SU-DHL-6 (cell line): Measurements from ENCODE around the gene CCDC24.

Experiments used
- H2AFZ ChIP-seq: fragments of 200-600 bp; sonication (generic); 2 replicates; pipeline ENCODE4 v1.6.1; 2014; ENCODE audit warnings: low read depth, mild to moderate bottlenecking, moderate library complexity, mixed read lengths, antibody characterized with exemption, low read length; ENCODE audit not compliant: severe bottlenecking
- H3F3A ChIP-seq: fragments of 200-600 bp; shearing (Covaris generic); 2 replicates; pipeline ENCODE4 v1.6.0; 2016; ENCODE audit warnings: antibody characterized with exemption, mild to moderate bottlenecking; ENCODE audit not compliant: insufficient read depth
- H3K27ac ChIP-seq: fragments of 200-600 bp; sonication (generic); 2 replicates; pipeline ENCODE4 v1.5.1; 2016; ENCODE audit warnings: low read depth, mild to moderate bottlenecking, low read length, moderate library complexity, mixed read lengths
- H3K27me3 ChIP-seq: fragments of 200-600 bp; sonication (generic), shearing (Covaris generic); 2 replicates; pipeline ENCODE4 v1.6.0; 2014; ENCODE audit warnings: mild to moderate bottlenecking, low read length
- H3K36me3 ChIP-seq: fragments of 200-600 bp; sonication (generic); 2 replicates; pipeline ENCODE4 v1.6.1; 2014; ENCODE audit warnings: mild to moderate bottlenecking, low read length, mixed read lengths
- H3K4me2 ChIP-seq: fragments of 300-600, 200-600 bp; shearing (Covaris generic), sonication (generic); 2 replicates; pipeline ENCODE4 v1.6.0; 2014; ENCODE audit warnings: low read length, low read depth, mild to moderate bottlenecking; ENCODE audit not compliant: poor library complexity, severe bottlenecking
- H3K4me3 ChIP-seq: fragments of 200-600 bp; sonication (generic); 2 replicates; pipeline ENCODE4 v1.5.1; 2014; ENCODE audit warnings: antibody characterized with exemption, low read length, mild to moderate bottlenecking, mixed read lengths; ENCODE audit not compliant: insufficient read depth, poor library complexity, severe bottlenecking
- H3K79me2 ChIP-seq: fragments of 200-600 bp; sonication (generic); 2 replicates; pipeline ENCODE4 v1.6.1; 2014; ENCODE audit warnings: mild to moderate bottlenecking, low read length, moderate library complexity; ENCODE audit not compliant: insufficient read depth
- H3K9ac ChIP-seq: fragments of 200-600 bp; sonication (generic); 2 replicates; pipeline ENCODE4 v1.7.0; 2014; ENCODE audit warnings: mild to moderate bottlenecking, low read length
- H3K9me2 ChIP-seq: fragments of 200-600 bp; sonication (generic); replicated peaks from 2 replicates; pipeline ENCODE4 v1.6.1; 2014; ENCODE audit warnings: low read length; ENCODE audit not compliant: insufficient read depth
- H3K9me3 ChIP-seq: fragments of 200-600 bp; sonication (generic); 2 replicates; pipeline ENCODE4 v1.6.1; 2014; ENCODE audit warnings: low read length, mixed read lengths; ENCODE audit not compliant: insufficient read depth
- H4K20me1 ChIP-seq: fragments of 200-600 bp; sonication (generic); 2 replicates; pipeline ENCODE4 v1.6.1; 2014; ENCODE audit warnings: low read depth, mild to moderate bottlenecking, antibody characterized with exemption, low read length, moderate library complexity, mixed read lengths
- CTCF ChIP-seq: fragments of 200-600 bp; sonication (generic); IDR thresholded peaks from one replicate; pipeline ENCODE4 v1.5.1; 2017; ENCODE audit warnings: antibody characterized with exemption, mild to moderate bottlenecking, low read length, moderate library complexity; ENCODE audit not compliant: insufficient read depth, poor library complexity, severe bottlenecking
- EZH2phosphoT487 ChIP-seq: fragments of 200-600 bp; sonication (generic), shearing (Covaris generic); conservative IDR thresholded peaks from 2 replicates; pipeline ENCODE4 v1.6.1; 2018; ENCODE audit warnings: mild to moderate bottlenecking, antibody characterized with exemption, low read length, moderate library complexity, mixed read lengths

The CCDC24 gene

DNA sequence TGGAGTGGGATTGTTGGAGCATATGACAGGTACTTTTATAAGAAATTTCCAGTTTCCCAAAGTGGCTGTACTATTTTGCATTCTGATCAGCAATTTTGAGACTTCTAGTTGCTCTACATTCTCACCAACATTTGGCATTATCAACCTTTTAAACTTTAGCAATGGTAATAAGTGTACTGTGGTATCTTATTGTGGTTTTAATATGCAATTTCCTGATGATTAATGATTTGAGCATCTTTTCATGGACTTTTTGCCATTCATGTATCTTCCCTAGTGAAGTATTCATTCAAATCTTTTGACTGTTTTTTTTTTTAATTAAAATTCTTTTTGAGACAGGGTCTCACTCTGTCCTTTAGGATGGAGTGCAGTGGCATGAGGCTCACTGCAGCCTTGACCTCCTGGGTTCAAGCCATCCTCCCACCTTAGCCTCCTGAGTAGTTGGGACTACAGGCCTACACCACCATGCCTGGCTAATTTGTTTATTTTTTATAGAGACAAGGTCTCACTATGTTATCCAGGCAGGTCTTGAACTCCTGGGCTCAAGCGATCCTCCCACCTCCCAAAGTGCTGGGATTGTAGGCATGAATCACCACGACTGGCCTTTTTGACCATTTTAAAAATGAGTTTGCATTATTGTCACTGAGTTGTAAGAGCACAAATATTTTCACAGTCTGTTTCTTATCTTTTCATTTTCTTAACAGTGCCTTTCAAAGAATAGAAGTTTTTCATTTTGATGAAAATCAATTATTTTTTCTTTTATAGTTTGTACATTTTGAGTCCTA, 47.7 kb downstream of the CCDC24 start:
- TF ChIP-seq EZH2phosphoT487 = no peak
- TF ChIP-seq CTCF = no peak
- H3K9me2 ChIP-seq = no peaks in the 10 kb centered on the region
- no peak overlapping the region for H3K4me2 ChIP-seq
- no peaks in the 10 kb centered on the region for H4K20me1 ChIP-seq
- no peaks in the 10 kb centered on the region for H3K9me3 ChIP-seq
- H3K79me2 ChIP-seq = no peaks in the 10 kb centered on the region
- H2AFZ ChIP-seq = no peak overlapping the region
- no peaks in the 10 kb centered on the region for H3F3A ChIP-seq
- no peaks in the 10 kb centered on the region for H3K36me3 ChIP-seq
- no peak overlapping the region for H3K9ac ChIP-seq
- no peak overlapping the region for H3K27ac ChIP-seq
- no peaks in the 10 kb centered on the region for H3K27me3 ChIP-seq
- H3K4me3 ChIP-seq = no peak overlapping the region

DNA sequence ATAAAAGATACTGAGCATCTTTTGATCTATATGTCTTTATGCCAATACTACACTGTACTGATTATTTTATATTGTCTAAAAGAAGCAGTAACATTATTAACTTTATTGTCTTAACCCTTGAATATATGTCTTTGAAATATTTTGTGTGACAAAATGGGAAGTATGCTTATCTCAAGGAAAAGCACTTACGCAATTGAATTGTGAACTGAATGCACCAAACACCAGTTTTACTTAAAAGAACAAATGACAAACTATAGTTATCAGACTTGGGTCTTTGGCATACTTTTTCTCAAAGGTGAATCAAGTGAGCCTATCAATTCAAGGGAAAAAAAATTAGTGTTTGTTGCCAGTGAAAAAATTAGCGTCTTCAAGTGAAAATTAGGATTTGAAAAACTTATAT, 49.0 kb downstream of the CCDC24 start:
- Histone ChIP-seq H4K20me1 (no peaks in the 10 kb centered on the region), H3K9ac (no peak overlapping the region), H3F3A (no peaks in the 10 kb centered on the region), H3K79me2 (no peaks in the 10 kb centered on the region), H3K36me3 (no peaks in the 10 kb centered on the region), H3K9me3 (no peaks in the 10 kb centered on the region), H3K4me3 (no peak overlapping the region), H3K27ac (no peak overlapping the region), H2AFZ (no peak overlapping the region), H3K27me3 (no peaks in the 10 kb centered on the region), H3K9me2 (no peaks in the 10 kb centered on the region), H3K4me2 (no peak overlapping the region)
- TF ChIP-seq CTCF (no peak), EZH2phosphoT487 (no peak)

DNA sequence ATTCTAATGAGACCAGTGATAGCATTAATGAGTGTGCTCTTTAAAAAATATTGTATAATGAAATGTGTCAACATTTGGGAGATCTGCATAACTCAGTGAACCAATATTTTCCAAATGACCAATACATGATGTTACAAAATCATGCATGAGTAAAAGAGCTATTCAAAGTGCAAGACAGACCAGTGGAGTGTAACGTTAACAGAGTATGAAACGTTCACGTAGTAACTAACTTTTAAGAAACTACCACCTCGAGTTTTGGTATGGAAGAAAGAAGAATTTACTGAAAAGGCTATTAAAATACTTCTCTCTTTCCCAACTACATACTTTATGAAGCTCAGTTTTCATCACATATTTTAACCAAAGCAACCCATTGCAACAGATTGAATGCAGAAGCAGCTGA, 49.4 kb downstream of the CCDC24 start:
- Histone ChIP-seq H3K9me3 (no peaks in the 10 kb centered on the region), H3K4me2 (no peak overlapping the region), H3K4me3 (no peak overlapping the region), H3K9ac (no peak overlapping the region), H3K79me2 (no peaks in the 10 kb centered on the region), H3K27me3 (no peaks in the 10 kb centered on the region), H2AFZ (no peak overlapping the region), H4K20me1 (no peaks in the 10 kb centered on the region), H3K36me3 (no peaks in the 10 kb centered on the region), H3K27ac (no peak overlapping the region), H3F3A (no peaks in the 10 kb centered on the region), H3K9me2 (no peaks in the 10 kb centered on the region)
- no peak for TF ChIP-seq CTCF
